ENCODE data around the gene FNDC11. TPM values are rescaled to one million over a fixed set of nuclear protein-coding genes. Genes with fewer than 3 reads are reported as not detected.

The FNDC11 gene
- total and polyA plus RNA-seq, 2 of the 13 experiments (the other 11 are each of a cell fraction or from before 2014, with no cell fraction given), result 0.07 TPM; not detected in 1

GRCh38 chr20:63518351-63518861 lies 35.6 kb upstream of the FNDC11 start (continued):
- no peak for TF ChIP-seq ZNF142 (CRISPR knock-in tag; IDR thresholded peaks at IDR 0.05)
- TF ChIP-seq HNF1A (IDR thresholded peaks at IDR 0.05; ENCODE audit: low read depth), result no peak
- TF ChIP-seq HNF1A (CRISPR knock-in tag; IDR thresholded peaks at IDR 0.05; ENCODE audit: borderline replicate concordance), result 0 out of 2 replicates have a peak, but pooled peaks have one; percentile 40
- no peak for TF ChIP-seq ZNF619 (CRISPR knock-in tag; IDR thresholded peaks at IDR 0.05)
- TF ChIP-seq MAZ (IDR thresholded peaks at IDR 0.05; ENCODE audit: borderline replicate concordance, low read depth, low read length), result no peak
- no peak for TF ChIP-seq MAZ (CRISPR knock-in tag; IDR thresholded peaks at IDR 0.05; ENCODE audit: low read depth)
- no peak for TF ChIP-seq ZNF256 (CRISPR knock-in tag; conservative IDR thresholded peaks at IDR 0.05)
- TF ChIP-seq SAFB2 (CRISPR knock-in tag; IDR thresholded peaks at IDR 0.05; ENCODE audit: borderline replicate concordance, low read depth), result no peak
- no peak for TF ChIP-seq MBD4 (IDR thresholded peaks at IDR 0.05; ENCODE audit: borderline replicate concordance, low read length)
- TF ChIP-seq SIX4 (CRISPR knock-in tag; IDR thresholded peaks at IDR 0.05), result no peak
- no peak for TF ChIP-seq GZF1 (CRISPR knock-in tag; IDR thresholded peaks at IDR 0.05)
- no peak for TF ChIP-seq SMAD3 (CRISPR knock-in tag; IDR thresholded peaks at IDR 0.05)
- no peak for TF ChIP-seq ZNF775 (CRISPR knock-in tag; IDR thresholded peaks at IDR 0.05; ENCODE audit: borderline replicate concordance)
- TF ChIP-seq SALL1 (CRISPR knock-in tag; IDR thresholded peaks at IDR 0.05), result no peak
- TF ChIP-seq TFE3 (CRISPR knock-in tag; IDR thresholded peaks at IDR 0.05), result no peak
- no peak for TF ChIP-seq ELK4 (CRISPR knock-in tag; IDR thresholded peaks at IDR 0.05; ENCODE audit: borderline replicate concordance)

All from HepG2 (cell line).